HUES6 (cell line): ENCODE results near the gene STPG1.

Experiments used
- H3K27ac ChIP-seq: 2 replicates; pipeline ENCODE4 v1.7.0; 2013; ENCODE audit warnings: low read depth, mild to moderate bottlenecking, low read length, inconsistent platforms
- H3K27me3 ChIP-seq: 2 replicates; pipeline ENCODE4 v1.6.1; 2013; ENCODE audit warnings: low read length; ENCODE audit not compliant: control insufficient read depth, insufficient read depth
- H3K36me3 ChIP-seq: 2 replicates; pipeline ENCODE4 v1.6.1; 2013; ENCODE audit warnings: low read length; ENCODE audit not compliant: control insufficient read depth, insufficient read depth
- H3K4me1 ChIP-seq: 2 replicates; pipeline ENCODE4 v1.6.1; 2013; ENCODE audit warnings: low read length; ENCODE audit not compliant: control insufficient read depth, insufficient read depth
- H3K4me3 ChIP-seq: 2 replicates; pipeline ENCODE4 v1.5.1; 2013; ENCODE audit warnings: low read depth, low read length
- H3K9ac ChIP-seq: one replicate; pipeline ENCODE4 v1.6.1; 2013; ENCODE audit warnings: mild to moderate bottlenecking, low read length
- H3K9me3 ChIP-seq: 2 replicates; pipeline ENCODE4 v1.6.1; 2013; ENCODE audit warnings: low read depth, low read length; ENCODE audit not compliant: control insufficient read depth, insufficient read depth

Gene STPG1

GRCh38 chr1:24325587-24326449 lies 87.8 kb downstream of the STPG1 start:
- Histone ChIP-seq H3K4me3 (no peak overlapping the region), H3K27ac (no peak overlapping the region), H3K27me3 (peaks cover 21% of the 10 kb centered on the region), H3K9ac (no peak overlapping the region), H3K4me1 (peaks cover 39% of the 10 kb centered on the region), H3K9me3 (no peaks in the 10 kb centered on the region), H3K36me3 (no peaks in the 10 kb centered on the region)

GRCh38 chr1:24324903-24325302 lies 88.7 kb downstream of the STPG1 start:
- Histone ChIP-seq H3K27ac (no peak overlapping the region), H3K36me3 (no peaks in the 10 kb centered on the region), H3K4me1 (peaks cover 41% of the 10 kb centered on the region), H3K27me3 (peaks cover 30% of the 10 kb centered on the region), H3K4me3 (no peak overlapping the region), H3K9ac (no peak overlapping the region), H3K9me3 (no peaks in the 10 kb centered on the region)

DNA sequence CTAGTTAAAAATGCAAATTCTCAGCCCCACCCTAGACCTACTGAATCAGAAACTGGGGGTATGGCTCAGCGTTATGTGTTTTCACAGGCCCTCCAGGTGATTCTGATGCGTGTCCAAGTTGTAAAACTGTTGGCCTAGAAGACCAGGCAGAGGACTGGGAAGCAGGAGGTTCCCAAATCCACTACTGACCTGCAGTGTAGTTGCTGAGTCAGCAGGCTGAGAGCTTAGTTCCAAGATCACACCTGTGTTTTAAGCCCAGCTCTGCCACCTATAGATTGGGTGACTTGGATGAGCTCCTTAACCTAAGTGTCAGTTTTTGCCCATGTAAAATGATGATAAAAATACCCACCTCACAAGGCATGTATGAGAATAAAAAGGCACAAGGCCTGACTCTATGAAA lies 90.3 kb downstream of the STPG1 start:
- peaks cover 32% of the 10 kb centered on the region for H3K27me3 ChIP-seq
- H3K4me3 ChIP-seq: peak overlapping the region; percentile 64; the same call in 1 of the 2 replicates
- no peaks in the 10 kb centered on the region for H3K36me3 ChIP-seq
- no peaks in the 10 kb centered on the region for H3K9me3 ChIP-seq
- no peak overlapping the region for H3K9ac ChIP-seq
- peaks cover 45% of the 10 kb centered on the region for H3K4me1 ChIP-seq
- no peak overlapping the region for H3K27ac ChIP-seq

GRCh38 chr1:24322470-24323177 lies 91.0 kb downstream of the STPG1 start:
- peak overlapping the region; percentile 91 for H3K9ac ChIP-seq
- H3K4me3 ChIP-seq: peak overlapping the region; percentile 64
- peak overlapping the region; percentile 89; the same call in 1 of the 2 replicates for H3K27ac ChIP-seq
- H3K4me1 ChIP-seq: peaks cover 51% of the 10 kb centered on the region
- H3K9me3 ChIP-seq: no peaks in the 10 kb centered on the region
- no peaks in the 10 kb centered on the region for H3K36me3 ChIP-seq
- peaks cover 32% of the 10 kb centered on the region for H3K27me3 ChIP-seq

DNA sequence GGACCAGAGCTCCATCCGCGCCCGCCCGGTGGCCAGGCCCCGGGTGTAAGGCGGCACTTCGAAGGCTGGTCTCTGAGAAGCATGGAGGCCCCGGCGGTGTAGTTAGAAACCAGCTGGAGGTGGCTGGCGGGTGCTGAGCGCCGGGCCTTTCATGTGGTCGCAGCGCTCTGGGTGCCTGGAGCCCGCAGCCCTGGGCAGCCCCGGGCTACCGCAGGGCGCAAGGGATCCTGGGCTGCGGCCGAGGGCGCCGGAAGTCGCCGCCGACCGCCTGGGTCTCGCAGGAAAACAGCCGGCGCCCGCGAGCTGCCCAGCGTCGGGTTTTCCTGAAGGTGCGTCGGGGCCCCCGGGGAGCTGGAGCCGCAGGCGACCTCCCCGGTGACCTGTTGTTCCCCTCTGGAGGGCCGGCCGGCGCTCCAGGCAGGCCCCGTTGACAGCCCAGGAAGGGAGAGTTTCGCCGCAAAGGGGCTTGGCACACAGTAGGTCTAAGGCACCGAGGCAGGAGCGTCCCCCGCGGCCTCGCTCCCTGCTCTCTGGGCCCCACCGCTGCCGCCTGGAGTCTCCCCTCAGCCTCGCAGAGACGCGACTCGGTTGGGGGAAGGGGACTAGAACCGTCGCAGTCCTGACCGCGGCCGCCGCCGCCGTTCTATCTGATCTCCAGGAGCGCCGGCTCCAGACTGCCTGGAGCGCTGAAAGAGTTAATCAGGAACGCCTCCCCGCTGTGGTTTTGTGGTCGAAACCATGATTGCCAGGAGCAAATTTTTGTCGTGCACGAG lies 91.7 kb downstream of the STPG1 start:
- no peaks in the 10 kb centered on the region for H3K36me3 ChIP-seq
- H3K4me3 ChIP-seq: peak overlapping the region; percentile 64
- peaks cover 58% of the 10 kb centered on the region for H3K4me1 ChIP-seq
- H3K27me3 ChIP-seq: peaks cover 32% of the 10 kb centered on the region
- no peaks in the 10 kb centered on the region for H3K9me3 ChIP-seq
- peak overlapping the region; percentile 91 for H3K9ac ChIP-seq
- H3K27ac ChIP-seq: peak overlapping the region; percentile 89; the same call in 1 of the 2 replicates

- peak overlapping the region; percentile 64 for H3K4me3 ChIP-seq
- H3K27me3 ChIP-seq: peaks cover 32% of the 10 kb centered on the region
These were observed 92.5 kb downstream of the STPG1 start for GRCh38 chr1:24321126-24321525.

DNA sequence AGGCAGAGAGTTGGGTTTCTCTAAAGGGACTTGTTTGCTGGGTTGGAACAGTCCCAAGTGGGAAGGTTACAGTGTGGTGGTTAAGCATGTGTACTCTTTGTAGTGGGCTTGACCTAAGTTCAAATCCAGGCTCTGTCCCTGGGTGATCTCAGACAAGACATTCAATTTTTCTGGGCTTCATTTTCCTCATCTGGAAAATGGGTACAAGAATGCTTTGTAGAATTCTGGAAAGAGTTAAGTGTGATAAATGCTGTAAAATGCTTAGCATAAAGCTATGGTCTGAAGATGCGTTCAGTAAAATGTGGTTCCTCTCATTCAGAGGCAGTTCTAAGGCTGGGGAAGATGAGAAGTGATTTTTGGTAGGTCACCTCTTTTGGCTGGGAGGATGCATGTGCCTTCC lies 93.6 kb downstream of the STPG1 start:
- Histone ChIP-seq H3K4me3 (peak overlapping the region; percentile 64), H3K4me1 (peaks cover 58% of the 10 kb centered on the region), H3K9me3 (no peaks in the 10 kb centered on the region), H3K36me3 (no peaks in the 10 kb centered on the region), H3K27me3 (peaks cover 32% of the 10 kb centered on the region), H3K9ac (peak overlapping the region; percentile 91), H3K27ac (no peak overlapping the region)

More at GRCh38 chr1:24321126-24321525, 92.5 kb downstream of the STPG1 start:
- Histone ChIP-seq H3K36me3 (no peaks in the 10 kb centered on the region), H3K9ac (peak overlapping the region; percentile 91), H3K9me3 (no peaks in the 10 kb centered on the region), H3K27ac (peak overlapping the region; percentile 89; the same call in 1 of the 2 replicates), H3K4me1 (peaks cover 58% of the 10 kb centered on the region)

GRCh38 chr1:24319312-24319863 lies 94.2 kb downstream of the STPG1 start, which contains the start of gene GRHL3:
Gene GRHL3 (plus strand): TSS chr1:24319357. CDS start chr1:24319552, 195 bp downstream.
- Histone ChIP-seq H3K4me1 (peaks cover 58% of the 10 kb centered on the region), H3K9ac (peak within 1 kb of the TSS; percentile 91), H3K27me3 (peaks cover 32% of the 10 kb centered on the region), H3K4me3 (peak within 1 kb of the TSS; percentile 64), H3K27ac (no peak within 1 kb of the TSS), H3K36me3 (no peaks in the 10 kb centered on the region), H3K9me3 (no peaks in the 10 kb centered on the region)

GRCh38 chr1:24318615-24319311 lies 94.8 kb downstream of the STPG1 start:
- Histone ChIP-seq H3K9me3 (no peaks in the 10 kb centered on the region), H3K27ac (no peak overlapping the region), H3K36me3 (no peaks in the 10 kb centered on the region), H3K27me3 (peaks cover 32% of the 10 kb centered on the region), H3K4me3 (peak overlapping the region; percentile 64), H3K9ac (no peak overlapping the region), H3K4me1 (peaks cover 56% of the 10 kb centered on the region)
